GM12878 (cell line): ENCODE results near the gene TMSB4X. TPM values are rescaled to one million over a fixed set of nuclear protein-coding genes. Genes with fewer than 3 reads are reported as not detected.

Source experiments
- ATAC-seq: fragments of 200-7000 bp; cut with Tn5 transposase; 3 replicates; pipeline ENCODE4 v1.9.1; 2020; ENCODE audit warnings: mild to moderate bottlenecking, moderate library complexity
- BruUV-seq: library from RNA; stranded (reverse); fragments of 400-500 nt; replicated peaks from 2 replicates; lab custom pipeline; 2021; lab: Mats Ljungman, UMichigan
- CTCF ChIA-PET: fragments of 300-600 bp; sonication (Branson Sonifier 250); formaldehyde crosslinking; extraction: SDS; loops from one replicate; lab custom pipeline; 2021; ENCODE audit warnings: inconsistent platforms; lab: Yijun Ruan, JAX
- POLR2A ChIA-PET: fragments of 350-600 bp; formaldehyde crosslinking; extraction: SDS; loops from one replicate; lab custom pipeline; 2021; ENCODE audit warnings: inconsistent platforms; lab: Charles Lee
- RAD21 ChIA-PET: fragments of 300-600 bp; sonication (Branson Sonifier 250); formaldehyde crosslinking; loops from one replicate; lab custom pipeline; 2023; ENCODE audit warnings: antibody characterized with exemption; ENCODE audit not compliant: unreplicated experiment; lab: Charles Lee
- SMC1A ChIA-PET: fragments of 300-600 bp; sonication (Branson Sonifier 250); formaldehyde crosslinking; loops from one replicate; lab custom pipeline; 2023; ENCODE audit not compliant: unreplicated experiment, uncharacterized antibody; lab: Charles Lee
- DNase-seq: peaks from one replicate; pipeline ENCODE4 v3.0.0-alpha.2; 2011; ENCODE audit warnings: low read depth, low spot score
- FAIRE-seq: peaks from 3 replicates; lab custom pipeline; 2011; peaks lifted over from hg19 to GRCh38; lab: Jason Lieb, UNC
- H2AFZ ChIP-seq: 2 replicates; pipeline ENCODE4 v1.6.0; 2011; ENCODE audit warnings: low read depth, low read length, control low read depth; ENCODE audit not compliant: control insufficient read depth
- H3K27ac ChIP-seq: 2 replicates; pipeline ENCODE4 v1.5.1; 2011; ENCODE audit warnings: control low read depth; ENCODE audit not compliant: control insufficient read depth, insufficient read depth
- H3K27me3 ChIP-seq, 2 experiments: replicated peaks in 1 of 2; 2 replicates each; pipeline versions ENCODE4 v1.6.0 to v1.6.1; 2011; ENCODE audit warnings: low read length in 1 of 2; ENCODE audit not compliant: control insufficient read depth in 2 of 2, insufficient read depth in 2 of 2
- H3K36me3 ChIP-seq, 2 experiments: 2 replicates each; pipeline ENCODE4 v1.5.1; 2011; ENCODE audit warnings: low read length in 1 of 2; ENCODE audit not compliant: control insufficient read depth in 2 of 2, insufficient read depth in 2 of 2
- H3K4me1 ChIP-seq: 2 replicates; pipeline ENCODE4 v1.6.1; 2011; ENCODE audit warnings: mild to moderate bottlenecking, low read length, moderate library complexity, mixed read lengths; ENCODE audit not compliant: control insufficient read depth, insufficient read depth
- H3K4me2 ChIP-seq: 2 replicates; pipeline ENCODE4 v1.6.0; 2011; ENCODE audit warnings: control low read depth; ENCODE audit not compliant: control insufficient read depth, insufficient read depth
- H3K4me3 ChIP-seq: fragments of 200-600 bp; sonication (generic); 2 replicates; pipeline ENCODE4 v1.5.1; 2016
- H3K79me2 ChIP-seq: 2 replicates; pipeline ENCODE4 v1.6.0; 2011; ENCODE audit warnings: low read length; ENCODE audit not compliant: control insufficient read depth, insufficient read depth
- H3K9ac ChIP-seq: 2 replicates; pipeline ENCODE4 v1.8.0; 2011; ENCODE audit warnings: low read length, control low read depth, mixed read lengths; ENCODE audit not compliant: control insufficient read depth, insufficient read depth
- H3K9me3 ChIP-seq: replicated peaks from 3 replicates; pipeline ENCODE4 v1.5.1; 2011; ENCODE audit warnings: mild to moderate bottlenecking, low read length; ENCODE audit not compliant: control insufficient read depth, insufficient read depth
- H4K20me1 ChIP-seq: 2 replicates; pipeline ENCODE4 v1.6.0; 2011; ENCODE audit not compliant: control insufficient read depth, insufficient read depth
- CBX3 ChIP-seq: fragments of 200-600 bp; sonication (generic); IDR thresholded peaks from 2 replicates; pipeline ENCODE4 v1.6.1; 2016; ENCODE audit warnings: low read depth, borderline replicate concordance
- FOXK2 ChIP-seq: fragments of 450-650 bp; IDR thresholded peaks from 2 replicates; pipeline ENCODE4 v1.6.1; 2017; ENCODE audit warnings: mild to moderate bottlenecking, moderate library complexity
- NFXL1 ChIP-seq: fragments of 450-650 bp; IDR thresholded peaks from 2 replicates; pipeline ENCODE4 v1.6.1; 2017; ENCODE audit warnings: antibody characterized with exemption, mild to moderate bottlenecking, borderline replicate concordance
- NFYA ChIP-seq: IDR thresholded peaks from 2 replicates; pipeline ENCODE4 v1.6.1; 2011; ENCODE audit warnings: low read depth, mild to moderate bottlenecking, low read length, improper control_type of control experiment, borderline replicate concordance
- SREBF2 ChIP-seq: IDR thresholded peaks from 2 replicates; pipeline ENCODE4 v1.6.1; 2012; ENCODE audit warnings: mild to moderate bottlenecking, low read length
- TBL1XR1 ChIP-seq: IDR thresholded peaks from 2 replicates; pipeline ENCODE4 v1.6.1; 2012; ENCODE audit warnings: low read depth, low read length, improper control_type of control experiment
- YBX1 ChIP-seq: fragments of 450-650 bp; IDR thresholded peaks from 2 replicates; pipeline ENCODE4 v1.6.1; 2016; ENCODE audit warnings: antibody characterized with exemption
- ZNF274 ChIP-seq: IDR thresholded peaks from one replicate; pipeline ENCODE4 v1.8.0; 2011; ENCODE audit not compliant: insufficient read length, insufficient read depth
- WGBS: methylation state at CpG from one replicate; pipeline ENCODE4 v1.1.6; 2016; ENCODE audit warnings: low lambda C conversion rate; ENCODE audit not compliant: insufficient replicate concordance, insufficient coverage; ENCODE audit errors: missing lambda C conversion rate; 5-methylcytosine and 5-hydroxymethylcytosine counted together
- in situ Hi-C: fragments of 300-500 bp; cut with MboI; formaldehyde crosslinking; loops from 9 replicates; pipeline ENCODE4 v1.14.3; 2018; ENCODE audit warnings: mixed read lengths
- intact Hi-C: fragments of 100-400 bp; cut with micrococcal nuclease; formaldehyde crosslinking; loops from one replicate; pipeline ENCODE4 v1.14.2; 2022; ENCODE audit not compliant: unreplicated experiment
- polyA plus RNA-seq, 11 experiments: library from polyadenylated mRNA; depleted of rRNA in 4 of 11; unstranded in 6 of 11; stranded (reverse) in 5 of 11; fragments of >200 nt; fragmentation: Nextera tagmentation in 4 of 11; fragmentation: Illumina TruSeq in 1 of 11; extraction: Ambion mirVana in 4 of 11; extraction: Trizol in 1 of 11; gene quantifications; 1 replicate in 1 of 11; 2 replicates in 10 of 11; pipeline versions ENCODE4 v1.2.1 to v1.2.3, GENCODE V29; 2011 to 2016; ENCODE audit warnings: inconsistent platforms in 2 of 11, missing spikeins in 2 of 11, low read depth in 1 of 11
- total RNA-seq, 4 experiments: library from RNA; depleted of rRNA in 3 of 4; stranded (reverse); fragments of >200 nt in 3 of 4; fragmentation: Illumina TruSeq in 1 of 4; extraction: Trizol in 1 of 4; gene quantifications; 2 replicates each; pipeline versions ENCODE4 v1.2.1 to v1.2.3, GENCODE V29; 2013 to 2021
- TF ChIP-seq, protein P1 (sequence below): IDR thresholded peaks from 2 replicates; pipeline ENCODE4 v1.6.1; 2011; ENCODE audit warnings: borderline replicate concordance, low read depth, mild to moderate bottlenecking, moderate library complexity, mixed read lengths, low read length; ENCODE audit not compliant: insufficient read depth; ENCODE audit errors: extremely low read length
- TF ChIP-seq, protein P2 (sequence below), 3 experiments: IDR thresholded peaks in 2 of 3; conservative IDR thresholded peaks in 1 of 3; 2 replicates each; pipeline ENCODE4 v1.5.1; 2011; ENCODE audit warnings: low read depth in 3 of 3, low read length in 3 of 3, mild to moderate bottlenecking in 3 of 3, control low read depth in 2 of 3, moderate library complexity in 2 of 3, inconsistent platforms in 1 of 3, mixed read lengths in 1 of 3; ENCODE audit not compliant: control insufficient read depth in 2 of 3, insufficient read depth in 1 of 3; ENCODE audit errors: extremely low read depth in 1 of 3
- TF ChIP-seq, protein P3 (sequence below): fragments of 450-650 bp; IDR thresholded peaks from 2 replicates; pipeline ENCODE4 v1.6.1; 2017; ENCODE audit warnings: mild to moderate bottlenecking, moderate library complexity
- TF ChIP-seq, protein P4 (sequence below): fragments of 450-650 bp; IDR thresholded peaks from 2 replicates; pipeline ENCODE4 v1.6.1; 2016; ENCODE audit warnings: mild to moderate bottlenecking
- TF ChIP-seq, protein P5 (sequence below): fragments of 150-350 bp; IDR thresholded peaks from 2 replicates; pipeline ENCODE4 v1.6.1; 2014; ENCODE audit warnings: mild to moderate bottlenecking, low read depth, low read length

The TMSB4X gene
- total and polyA plus RNA-seq, 10 of the 15 experiments (the other 5 are each of a cell fraction or from before 2014, with no cell fraction given): 13,924 to 37,234 (median 23,705) TPM

DNA sequence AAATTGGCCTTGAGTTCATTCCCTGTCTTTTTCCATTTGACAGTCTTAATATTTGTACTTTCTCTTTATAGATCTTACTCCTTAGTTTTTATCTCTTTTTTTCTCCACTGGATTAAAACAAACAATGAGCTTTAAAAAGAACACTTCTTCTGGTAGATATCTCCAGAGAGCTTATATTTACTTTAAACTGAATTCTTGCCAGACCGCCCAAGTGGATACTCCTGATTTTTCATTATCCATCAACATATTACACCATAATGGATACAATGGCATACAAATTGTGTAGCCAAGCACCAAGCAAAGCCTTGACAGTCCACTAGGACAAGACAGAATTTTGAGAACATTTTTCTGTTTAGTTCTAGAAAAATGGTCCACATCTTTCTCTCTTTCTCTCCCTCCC, 18.9 kb downstream of the TMSB4X start:
- ATAC-seq (no peak), DNase-seq (no peak), FAIRE-seq (no peak)
- Histone ChIP-seq H3K9ac (no peak overlapping the region), H3K36me3 (no peaks in the 10 kb centered on the region), H3K79me2 (no peaks in the 10 kb centered on the region), H4K20me1 (no peaks in the 10 kb centered on the region), H3K27ac (no peak overlapping the region), H3K4me3 (no peak overlapping the region), H3K4me1 (peaks cover 15% of the 10 kb centered on the region), H3K9me3 (no peaks in the 10 kb centered on the region), H2AFZ (no peak overlapping the region), H3K4me2 (no peak overlapping the region), H3K27me3 (no peaks in the 10 kb centered on the region)
- BruUV-seq: no TSS peak
- TF ChIP-seq, protein P1, sequence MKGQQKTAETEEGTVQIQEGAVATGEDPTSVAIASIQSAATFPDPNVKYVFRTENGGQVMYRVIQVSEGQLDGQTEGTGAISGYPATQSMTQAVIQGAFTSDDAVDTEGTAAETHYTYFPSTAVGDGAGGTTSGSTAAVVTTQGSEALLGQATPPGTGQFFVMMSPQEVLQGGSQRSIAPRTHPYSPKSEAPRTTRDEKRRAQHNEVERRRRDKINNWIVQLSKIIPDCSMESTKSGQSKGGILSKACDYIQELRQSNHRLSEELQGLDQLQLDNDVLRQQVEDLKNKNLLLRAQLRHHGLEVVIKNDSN: no peak
- TF ChIP-seq, protein P2, sequence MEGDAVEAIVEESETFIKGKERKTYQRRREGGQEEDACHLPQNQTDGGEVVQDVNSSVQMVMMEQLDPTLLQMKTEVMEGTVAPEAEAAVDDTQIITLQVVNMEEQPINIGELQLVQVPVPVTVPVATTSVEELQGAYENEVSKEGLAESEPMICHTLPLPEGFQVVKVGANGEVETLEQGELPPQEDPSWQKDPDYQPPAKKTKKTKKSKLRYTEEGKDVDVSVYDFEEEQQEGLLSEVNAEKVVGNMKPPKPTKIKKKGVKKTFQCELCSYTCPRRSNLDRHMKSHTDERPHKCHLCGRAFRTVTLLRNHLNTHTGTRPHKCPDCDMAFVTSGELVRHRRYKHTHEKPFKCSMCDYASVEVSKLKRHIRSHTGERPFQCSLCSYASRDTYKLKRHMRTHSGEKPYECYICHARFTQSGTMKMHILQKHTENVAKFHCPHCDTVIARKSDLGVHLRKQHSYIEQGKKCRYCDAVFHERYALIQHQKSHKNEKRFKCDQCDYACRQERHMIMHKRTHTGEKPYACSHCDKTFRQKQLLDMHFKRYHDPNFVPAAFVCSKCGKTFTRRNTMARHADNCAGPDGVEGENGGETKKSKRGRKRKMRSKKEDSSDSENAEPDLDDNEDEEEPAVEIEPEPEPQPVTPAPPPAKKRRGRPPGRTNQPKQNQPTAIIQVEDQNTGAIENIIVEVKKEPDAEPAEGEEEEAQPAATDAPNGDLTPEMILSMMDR (IDR thresholded peaks at IDR 0.05 in 2 of 3, conservative IDR thresholded peaks at IDR 0.05 in 1 of 3; ENCODE audit: control insufficient read depth in 2 of 3, extremely low read depth in 1 of 3, insufficient read depth in 1 of 3, low read depth in 3 of 3, low read length in 3 of 3): no peak
- TF ChIP-seq NFYA: no peak
- TF ChIP-seq SREBF2: no peak
- TF ChIP-seq, protein P3, sequence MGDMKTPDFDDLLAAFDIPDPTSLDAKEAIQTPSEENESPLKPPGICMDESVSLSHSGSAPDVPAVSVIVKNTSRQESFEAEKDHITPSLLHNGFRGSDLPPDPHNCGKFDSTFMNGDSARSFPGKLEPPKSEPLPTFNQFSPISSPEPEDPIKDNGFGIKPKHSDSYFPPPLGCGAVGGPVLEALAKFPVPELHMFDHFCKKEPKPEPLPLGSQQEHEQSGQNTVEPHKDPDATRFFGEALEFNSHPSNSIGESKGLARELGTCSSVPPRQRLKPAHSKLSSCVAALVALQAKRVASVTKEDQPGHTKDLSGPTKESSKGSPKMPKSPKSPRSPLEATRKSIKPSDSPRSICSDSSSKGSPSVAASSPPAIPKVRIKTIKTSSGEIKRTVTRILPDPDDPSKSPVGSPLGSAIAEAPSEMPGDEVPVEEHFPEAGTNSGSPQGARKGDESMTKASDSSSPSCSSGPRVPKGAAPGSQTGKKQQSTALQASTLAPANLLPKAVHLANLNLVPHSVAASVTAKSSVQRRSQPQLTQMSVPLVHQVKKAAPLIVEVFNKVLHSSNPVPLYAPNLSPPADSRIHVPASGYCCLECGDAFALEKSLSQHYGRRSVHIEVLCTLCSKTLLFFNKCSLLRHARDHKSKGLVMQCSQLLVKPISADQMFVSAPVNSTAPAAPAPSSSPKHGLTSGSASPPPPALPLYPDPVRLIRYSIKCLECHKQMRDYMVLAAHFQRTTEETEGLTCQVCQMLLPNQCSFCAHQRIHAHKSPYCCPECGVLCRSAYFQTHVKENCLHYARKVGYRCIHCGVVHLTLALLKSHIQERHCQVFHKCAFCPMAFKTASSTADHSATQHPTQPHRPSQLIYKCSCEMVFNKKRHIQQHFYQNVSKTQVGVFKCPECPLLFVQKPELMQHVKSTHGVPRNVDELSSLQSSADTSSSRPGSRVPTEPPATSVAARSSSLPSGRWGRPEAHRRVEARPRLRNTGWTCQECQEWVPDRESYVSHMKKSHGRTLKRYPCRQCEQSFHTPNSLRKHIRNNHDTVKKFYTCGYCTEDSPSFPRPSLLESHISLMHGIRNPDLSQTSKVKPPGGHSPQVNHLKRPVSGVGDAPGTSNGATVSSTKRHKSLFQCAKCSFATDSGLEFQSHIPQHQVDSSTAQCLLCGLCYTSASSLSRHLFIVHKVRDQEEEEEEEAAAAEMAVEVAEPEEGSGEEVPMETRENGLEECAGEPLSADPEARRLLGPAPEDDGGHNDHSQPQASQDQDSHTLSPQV: no peak
- TF ChIP-seq, protein P4, sequence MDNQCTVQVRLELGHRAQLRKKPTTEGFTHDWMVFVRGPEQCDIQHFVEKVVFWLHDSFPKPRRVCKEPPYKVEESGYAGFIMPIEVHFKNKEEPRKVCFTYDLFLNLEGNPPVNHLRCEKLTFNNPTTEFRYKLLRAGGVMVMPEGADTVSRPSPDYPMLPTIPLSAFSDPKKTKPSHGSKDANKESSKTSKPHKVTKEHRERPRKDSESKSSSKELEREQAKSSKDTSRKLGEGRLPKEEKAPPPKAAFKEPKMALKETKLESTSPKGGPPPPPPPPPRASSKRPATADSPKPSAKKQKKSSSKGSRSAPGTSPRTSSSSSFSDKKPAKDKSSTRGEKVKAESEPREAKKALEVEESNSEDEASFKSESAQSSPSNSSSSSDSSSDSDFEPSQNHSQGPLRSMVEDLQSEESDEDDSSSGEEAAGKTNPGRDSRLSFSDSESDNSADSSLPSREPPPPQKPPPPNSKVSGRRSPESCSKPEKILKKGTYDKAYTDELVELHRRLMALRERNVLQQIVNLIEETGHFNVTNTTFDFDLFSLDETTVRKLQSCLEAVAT: no peak
- TF ChIP-seq, protein P5, sequence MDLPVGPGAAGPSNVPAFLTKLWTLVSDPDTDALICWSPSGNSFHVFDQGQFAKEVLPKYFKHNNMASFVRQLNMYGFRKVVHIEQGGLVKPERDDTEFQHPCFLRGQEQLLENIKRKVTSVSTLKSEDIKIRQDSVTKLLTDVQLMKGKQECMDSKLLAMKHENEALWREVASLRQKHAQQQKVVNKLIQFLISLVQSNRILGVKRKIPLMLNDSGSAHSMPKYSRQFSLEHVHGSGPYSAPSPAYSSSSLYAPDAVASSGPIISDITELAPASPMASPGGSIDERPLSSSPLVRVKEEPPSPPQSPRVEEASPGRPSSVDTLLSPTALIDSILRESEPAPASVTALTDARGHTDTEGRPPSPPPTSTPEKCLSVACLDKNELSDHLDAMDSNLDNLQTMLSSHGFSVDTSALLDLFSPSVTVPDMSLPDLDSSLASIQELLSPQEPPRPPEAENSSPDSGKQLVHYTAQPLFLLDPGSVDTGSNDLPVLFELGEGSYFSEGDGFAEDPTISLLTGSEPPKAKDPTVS: no peak
- no peak for TF ChIP-seq FOXK2
- TF ChIP-seq TBL1XR1: no peak
- TF ChIP-seq ZNF274: no peak
- no peak for TF ChIP-seq YBX1
- no peak for TF ChIP-seq CBX3
- TF ChIP-seq NFXL1: no peak
- ChIA-PET POLR2A (interaction anchor here (0.6 to 1.5 kb wide), 2 partner anchors 30 to 95 kb away, joined by 3 to 6 read pairs; no protein-coding TSS in a partner anchor), CTCF (interaction anchor here (1.0 to 2.2 kb wide), 3 partner anchors 10 to 14 kb away, joined by 3 to 6 read pairs (median 4); no protein-coding TSS in a partner anchor), RAD21 (interaction anchor here (1.6 to 2.2 kb wide), 3 partner anchors 15 to 97 kb away, joined by 3 to 5 read pairs (median 4); no protein-coding TSS in a partner anchor), SMC1A (interaction anchor here (0.7 to 25.1 kb wide), 7 partner anchors 9 to 263 kb away, joined by 3 to 847 read pairs (median 6); no protein-coding TSS in a partner anchor)
- intact Hi-C loops (no loop called here), in situ Hi-C loops (no loop called here)
- WGBS: 52% methylated on average over 1 of the region's 1 CpG
